HG03558 (cell line): ENCODE data around the gene EXOC4.

Experiments
- ATAC-seq: cut with Tn5 transposase; IDR thresholded peaks from one replicate; pipeline ENCODE4 v1.9.1; 2021; ENCODE audit warnings: moderate number of reproducible peaks; ENCODE audit not compliant: unreplicated experiment; ENCODE audit errors: extremely low read depth

EXOC4 gene

GRCh38 chr7:133358708-133359107, 105.8 kb downstream of the EXOC4 start:
- no peak for ATAC-seq

DNA sequence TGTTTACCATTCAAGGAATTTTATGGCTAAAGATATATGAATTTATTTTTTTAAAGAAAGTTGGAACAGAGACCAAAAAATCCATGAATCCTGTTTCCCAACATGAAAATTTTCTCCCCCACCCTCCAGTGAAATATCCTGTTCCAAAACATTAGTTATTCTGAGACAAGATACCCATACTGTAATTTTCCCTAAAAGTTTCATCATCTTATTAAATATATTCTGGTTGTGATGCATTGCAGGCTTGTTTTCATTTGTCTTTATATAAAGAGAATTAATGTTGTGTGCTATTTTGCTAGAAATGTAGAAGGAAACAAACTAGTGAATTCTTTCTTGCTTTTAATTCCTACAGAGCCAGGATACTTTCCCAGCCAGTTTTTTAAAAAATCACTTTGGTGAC, 106.6 kb downstream of the EXOC4 start:
- ATAC-seq = no peak

GRCh38 chr7:133360201-133360600, 107.3 kb downstream of the EXOC4 start:
- no peak for ATAC-seq

GRCh38 chr7:133361806-133362205, 108.9 kb downstream of the EXOC4 start:
- ATAC-seq = no peak

DNA sequence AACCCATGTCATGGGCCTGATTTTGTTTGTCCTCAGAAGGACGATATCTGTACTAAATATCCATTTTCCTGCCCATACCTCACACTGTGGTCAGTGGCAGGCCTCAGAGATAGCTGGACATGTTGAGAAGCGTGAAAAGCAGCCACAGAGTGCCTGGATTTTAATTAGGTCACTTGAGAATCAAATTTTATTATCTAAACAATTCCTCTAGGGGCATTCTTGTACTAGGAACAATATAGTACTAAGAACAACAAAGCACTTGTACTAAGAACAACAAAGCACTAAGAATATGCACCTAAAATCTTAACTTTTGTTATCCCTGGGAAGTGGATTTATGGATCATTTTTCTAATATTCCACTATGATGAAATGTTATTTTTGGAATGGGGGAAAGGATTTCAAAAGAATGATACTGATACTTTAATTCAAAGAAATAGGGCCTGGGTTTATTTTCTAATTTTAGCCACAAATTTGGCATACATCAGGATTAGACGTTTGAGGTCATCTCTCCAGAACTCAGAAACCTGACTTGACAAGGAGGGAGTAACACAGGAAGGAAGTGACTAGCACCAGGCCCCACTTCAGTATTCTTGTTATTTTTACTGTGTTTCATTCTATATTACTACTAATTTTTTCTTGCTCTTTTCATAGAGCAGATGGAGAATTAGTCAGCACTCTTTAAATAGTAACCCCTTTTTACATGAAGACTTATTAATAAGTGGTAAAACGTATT, 112.2 kb downstream of the EXOC4 start:
- no peak for ATAC-seq

GRCh38 chr7:133365917-133366316, 113.0 kb downstream of the EXOC4 start:
- no peak for ATAC-seq

- no peak for ATAC-seq
Measured at GRCh38 chr7:133367561-133367960, 114.7 kb downstream of the EXOC4 start.

DNA sequence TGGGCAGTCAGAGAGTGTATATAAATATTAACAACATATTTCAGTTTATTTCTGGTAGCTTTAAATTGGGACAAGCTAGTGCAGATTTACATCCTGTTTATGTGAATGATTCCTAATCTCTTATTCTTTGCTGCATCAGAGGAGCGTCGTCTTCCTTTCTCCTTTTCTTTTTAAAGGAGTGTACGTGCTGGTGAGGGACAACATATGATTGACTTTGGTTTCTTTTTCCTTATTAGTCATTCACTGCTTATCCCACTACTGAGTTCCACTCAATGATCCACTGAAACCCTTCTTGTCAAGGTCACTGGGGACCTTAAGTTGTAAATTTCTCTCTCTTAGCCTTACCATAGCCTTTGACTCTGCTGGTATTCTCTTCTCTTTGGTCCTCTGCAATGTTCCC, 116.3 kb downstream of the EXOC4 start:
- no peak for ATAC-seq

DNA sequence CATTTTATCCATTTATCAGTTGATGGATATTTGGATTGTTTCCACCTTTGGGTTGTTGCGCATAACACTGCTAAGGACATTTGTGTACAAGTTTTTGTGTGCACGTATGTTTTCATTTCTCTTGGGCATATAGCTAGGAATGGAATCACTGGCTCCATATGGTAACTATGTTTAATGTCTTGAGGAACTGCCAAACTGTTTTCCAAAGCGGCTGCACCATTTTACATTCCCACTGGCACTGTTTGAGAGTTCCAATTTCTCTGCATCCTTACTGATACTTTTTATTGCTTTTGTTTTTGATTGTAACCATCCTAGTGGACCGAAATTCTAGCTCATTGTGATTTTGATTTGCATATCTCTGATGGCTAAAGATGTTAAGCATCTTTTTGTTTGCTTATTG, 118.7 kb downstream of the EXOC4 start:
- ATAC-seq = no peak

GRCh38 chr7:133372337-133372736, 119.5 kb downstream of the EXOC4 start:
- ATAC-seq = no peak

DNA sequence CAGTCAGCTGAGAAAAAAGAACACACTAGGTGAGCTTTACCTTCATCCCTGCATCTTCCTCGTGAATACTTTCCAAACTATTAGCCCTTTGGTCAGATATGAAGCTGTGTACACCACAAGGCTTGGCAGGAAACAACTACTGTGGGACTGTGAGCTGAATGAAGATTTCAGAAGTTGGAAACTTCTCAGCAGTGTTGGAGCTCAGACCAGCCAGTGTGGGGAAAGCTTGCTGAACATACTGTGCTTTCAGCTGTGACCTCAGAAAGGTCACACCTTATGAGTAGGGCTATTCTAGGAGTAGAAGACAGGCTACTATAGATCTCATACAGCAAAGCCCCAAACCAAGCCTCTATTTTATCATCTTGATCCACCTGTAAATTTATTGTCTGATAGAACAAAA, 123.6 kb downstream of the EXOC4 start:
- ATAC-seq = no peak

- ATAC-seq = no peak
Measured at GRCh38 chr7:133381965-133382364, 129.1 kb downstream of the EXOC4 start.

DNA sequence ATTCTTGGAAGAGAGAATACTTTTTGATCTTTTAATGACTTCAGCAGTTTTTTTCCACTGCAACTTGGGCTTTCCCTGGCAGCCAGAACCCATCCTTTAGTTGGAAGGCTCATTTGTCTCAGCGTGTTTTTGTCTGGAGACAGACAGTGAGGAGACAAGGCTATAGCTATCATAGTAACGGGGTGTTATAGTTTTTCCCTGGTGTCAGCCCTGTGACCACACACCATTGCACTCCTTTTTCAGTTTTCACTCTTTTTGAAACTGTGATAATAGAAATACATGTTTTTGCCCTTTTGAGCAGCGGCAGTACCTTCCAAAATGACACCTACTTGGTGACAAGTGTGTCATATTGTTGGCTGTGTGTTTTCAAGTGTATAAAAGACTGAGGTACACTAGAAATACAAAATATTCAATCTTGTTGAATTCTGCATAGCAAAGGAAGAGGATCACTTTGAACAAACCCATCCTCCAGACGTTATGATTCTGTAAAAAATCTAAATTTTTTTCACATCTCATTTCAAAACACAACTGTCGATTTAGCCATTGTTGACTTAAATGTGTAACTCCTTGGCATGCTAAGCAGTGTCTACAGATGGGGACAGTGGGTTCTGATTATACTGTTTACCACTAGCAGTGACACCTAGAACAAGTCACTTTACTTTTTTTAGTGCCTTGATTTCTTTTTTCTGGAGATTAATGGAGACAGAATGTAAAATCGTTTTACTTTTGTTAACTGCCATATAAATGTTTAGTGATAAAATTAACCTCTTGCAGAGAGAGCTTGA, 130.1 kb downstream of the EXOC4 start:
- ATAC-seq = no peak

DNA sequence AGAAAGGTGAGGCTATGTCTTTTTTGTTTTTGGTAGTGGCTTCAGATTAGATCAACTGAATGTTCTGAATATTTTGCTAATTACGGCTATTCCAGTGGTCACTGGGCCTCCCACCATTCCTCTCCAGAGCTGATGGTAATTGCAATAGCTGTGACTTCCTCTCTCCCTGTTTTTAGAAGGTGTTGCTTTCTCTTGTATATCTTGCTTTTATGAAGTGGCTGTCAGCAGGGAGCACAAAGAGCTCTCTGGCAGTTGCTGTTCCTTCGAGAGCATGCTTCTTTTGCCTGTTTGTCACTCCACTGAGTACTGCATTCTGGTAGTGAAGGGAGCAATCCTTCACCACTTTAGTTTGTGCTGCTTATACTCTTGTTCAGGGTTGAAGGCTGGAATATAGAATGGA, 133.3 kb downstream of the EXOC4 start:
- ATAC-seq = no peak

- ATAC-seq = no peak
Measured at GRCh38 chr7:133389727-133390126, 136.8 kb downstream of the EXOC4 start.

DNA sequence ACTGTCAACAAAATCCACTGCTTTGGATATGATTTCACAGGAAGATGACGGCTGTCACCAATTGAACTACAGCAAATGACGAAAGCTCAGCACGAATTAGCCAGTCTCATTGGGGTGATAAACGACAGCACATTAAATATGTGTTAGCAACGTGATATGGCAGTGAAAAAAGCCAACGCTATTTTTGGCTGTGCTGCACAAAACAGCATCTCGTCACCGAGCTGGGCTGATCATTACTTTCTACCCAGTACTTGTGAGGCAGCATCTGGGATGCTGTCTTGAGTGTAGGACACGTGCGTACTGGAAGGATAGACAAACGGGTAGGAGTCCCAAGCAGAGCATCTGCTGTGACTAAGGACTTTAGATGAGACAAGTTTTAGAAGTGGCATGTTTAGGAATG, 138.3 kb downstream of the EXOC4 start:
- ATAC-seq = no peak

- ATAC-seq = no peak
Measured at GRCh38 chr7:133394369-133394768, 141.5 kb downstream of the EXOC4 start.

DNA sequence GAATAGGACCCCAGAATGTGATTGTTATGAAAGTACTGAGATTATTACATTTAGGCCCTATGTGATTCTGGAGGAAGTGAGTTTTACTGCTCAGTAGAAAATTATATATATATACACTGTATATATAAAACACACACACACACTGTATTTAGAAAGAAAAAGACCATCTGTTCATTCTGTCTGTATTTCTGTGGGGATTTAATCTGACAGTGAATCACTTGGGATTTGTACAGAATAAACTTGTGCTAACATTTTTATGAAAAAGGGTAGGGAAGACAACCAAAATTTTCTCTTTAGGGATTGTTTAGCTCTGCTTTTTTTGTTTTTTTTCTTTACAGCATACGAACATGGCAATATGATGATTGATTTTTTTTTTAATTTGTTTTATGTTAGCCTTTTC, 142.7 kb downstream of the EXOC4 start:
- no peak for ATAC-seq

- ATAC-seq = no peak
Measured at GRCh38 chr7:133398506-133398905, 145.6 kb downstream of the EXOC4 start.

- ATAC-seq = no peak
Measured at GRCh38 chr7:133401225-133401624, 148.3 kb downstream of the EXOC4 start.

DNA sequence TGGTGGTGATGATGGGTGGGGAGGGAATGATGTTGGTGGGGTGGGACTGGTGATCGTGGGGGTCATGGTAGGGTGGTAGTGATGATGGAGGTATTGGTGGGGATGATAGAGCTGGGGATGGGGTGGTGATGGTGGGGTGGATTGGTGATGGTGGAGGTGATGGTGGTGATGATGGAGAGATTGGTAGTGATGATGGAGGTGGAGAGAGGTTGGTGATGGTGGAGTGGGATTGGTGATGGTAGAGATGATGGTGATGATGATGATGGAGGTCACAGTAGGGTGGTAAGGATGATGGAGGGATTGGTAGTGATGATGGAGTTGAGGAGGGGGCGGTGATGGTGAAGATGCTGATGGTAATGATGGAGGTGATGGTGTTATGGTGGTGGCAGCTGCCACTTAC, 155.3 kb downstream of the EXOC4 start:
- ATAC-seq = no peak

DNA sequence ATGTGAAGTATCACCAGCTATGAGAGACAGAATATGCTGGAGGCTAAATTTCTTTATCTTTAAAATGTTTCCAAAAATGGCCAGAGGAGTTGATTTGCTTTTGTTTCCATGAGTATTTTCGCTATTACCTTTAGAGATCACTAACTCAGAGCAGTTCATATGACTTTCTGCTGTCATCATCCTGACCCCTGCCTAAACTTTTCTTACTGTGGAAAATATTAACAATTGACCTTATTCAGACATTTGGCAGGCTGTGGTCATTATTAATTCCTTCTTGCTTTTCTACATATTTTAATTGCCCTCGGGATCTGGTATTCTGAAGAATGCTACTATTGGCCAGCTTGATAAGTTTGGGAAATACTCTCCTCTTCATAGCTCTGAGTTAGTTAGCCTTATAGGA, 156.5 kb downstream of the EXOC4 start:
- no peak for ATAC-seq
